ENCODE measurements around the gene NCBP1. TPM values are rescaled to one million over a fixed set of nuclear protein-coding genes. Genes with fewer than 3 reads are reported as not detected.
"Not testable (repeated sequence)": the region's sequence is repeated elsewhere in the genome, so short reads cannot be mapped to it uniquely, and the experiment has no call there.

NCBP1 gene
- 47.2 TPM for total RNA-seq
- polyA plus RNA-seq, result 10.3 TPM

GRCh38 chr9:97632985-97633858 lies at the start of gene NCBP1, which contains the start of gene TSTD2:
TSS of gene NCBP1 (plus strand) at chr9:97633821. CDS start at chr9:97633882, 61 bp downstream.
TSS of gene TSTD2 (minus strand) at chr9:97633368. CDS start at chr9:97627562, 5,806 bp downstream.
- H3K27ac ChIP-seq (ENCODE audit: low read depth), result peak within 1 kb of the TSS; percentile 97
- peaks cover under 1% of the 10 kb centered on the region for H3K36me3 ChIP-seq (ENCODE audit: insufficient read depth)
- WGBS, result under 1% methylated on average over 83 of the region's 83 CpGs
- peak; percentile 95 for DNase-seq (ENCODE audit: extremely low spot score)
- H3K4me3 ChIP-seq (ENCODE audit: low read depth, low read length), result peak within 1 kb of the TSS; percentile 90
- H3K4me1 ChIP-seq (ENCODE audit: insufficient read depth), result peaks cover 3% of the 10 kb centered on the region

GRCh38 chr9:97584778-97585177 lies 48.8 kb upstream of the NCBP1 start:
- not testable (repeated sequence) for H3K4me3 ChIP-seq (ENCODE audit: low read depth, low read length); H3K27ac ChIP-seq (ENCODE audit: low read depth); H3K36me3 ChIP-seq (ENCODE audit: insufficient read depth); H3K4me1 ChIP-seq (ENCODE audit: insufficient read depth); DNase-seq (ENCODE audit: extremely low spot score)
- WGBS, result no CpG with 5 or more reads among the region's 2 CpGs

DNA sequence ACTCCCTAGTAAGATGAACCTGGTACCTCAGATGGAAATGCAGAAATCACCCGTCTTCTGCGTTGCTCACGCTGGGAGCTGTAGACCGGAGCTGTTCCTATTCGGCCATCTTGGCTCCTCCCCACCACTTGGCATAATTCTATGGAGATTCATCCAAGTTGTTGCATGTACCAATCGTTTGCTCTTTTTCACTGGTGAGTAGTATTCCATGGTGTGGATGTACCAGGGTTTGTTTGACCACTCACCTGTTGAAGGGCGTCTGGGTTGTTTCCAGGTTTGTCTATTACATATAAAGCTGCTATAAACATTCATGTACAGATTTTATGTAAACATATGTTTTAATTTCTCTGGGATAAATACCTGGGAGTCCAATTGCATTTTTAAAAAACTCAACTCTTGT lies 46.7 kb upstream of the NCBP1 start:
- H3K36me3 ChIP-seq (ENCODE audit: insufficient read depth); H3K4me1 ChIP-seq (ENCODE audit: insufficient read depth); H3K4me3 ChIP-seq (ENCODE audit: low read depth, low read length); H3K27ac ChIP-seq (ENCODE audit: low read depth); DNase-seq (ENCODE audit: extremely low spot score): not testable (repeated sequence)
- 94% methylated on average over 7 of the region's 7 CpGs for whole genome bisulfite sequencing

DNA sequence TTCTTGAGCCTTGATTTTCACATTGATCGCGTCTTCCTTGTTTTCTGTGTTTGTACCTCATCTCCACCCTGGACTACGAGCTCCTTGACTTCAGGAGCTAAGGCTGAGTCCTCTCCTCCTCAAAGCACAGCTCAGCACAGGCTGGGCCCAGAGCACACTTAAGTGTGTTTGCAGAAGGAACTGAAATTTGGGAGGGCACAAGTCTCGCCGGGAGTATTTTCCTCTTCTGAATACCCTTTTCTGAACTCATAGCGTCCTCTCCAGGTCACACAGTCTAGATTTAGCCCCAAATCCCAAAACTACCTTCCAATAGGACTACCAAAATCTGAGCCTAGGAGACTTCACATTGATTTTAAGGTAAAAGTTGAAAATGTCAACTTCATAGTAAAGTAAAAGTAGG lies 42.1 kb upstream of the NCBP1 start:
- WGBS, result 87% methylated on average over 6 of the region's 6 CpGs
- H3K27ac ChIP-seq (ENCODE audit: low read depth), result no peak overlapping the region
- no peak overlapping the region for H3K4me3 ChIP-seq (ENCODE audit: low read depth, low read length)
- DNase-seq (ENCODE audit: extremely low spot score), result no peak
- H3K36me3 ChIP-seq (ENCODE audit: insufficient read depth), result no peaks in the 10 kb centered on the region
- no peaks in the 10 kb centered on the region for H3K4me1 ChIP-seq (ENCODE audit: insufficient read depth)

DNA sequence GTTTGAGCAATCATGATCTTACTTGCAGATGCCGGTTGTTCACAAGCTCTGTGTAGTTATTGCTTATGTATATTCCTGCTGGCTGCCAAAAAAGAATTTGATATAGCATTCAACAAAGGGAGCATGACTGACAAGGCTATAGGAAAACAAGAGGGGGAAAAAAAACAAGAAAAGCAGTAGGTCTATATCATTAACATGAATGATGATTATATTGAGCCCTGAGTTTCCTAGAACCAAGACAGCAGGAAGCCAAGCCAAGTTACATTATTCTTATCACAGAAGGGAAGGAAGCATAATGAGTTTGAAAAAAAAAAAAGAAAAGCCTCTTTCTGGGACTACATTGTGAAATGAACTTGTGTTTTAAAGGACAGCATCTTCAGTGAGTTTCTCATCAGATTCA lies 41.5 kb upstream of the NCBP1 start:
- H3K4me3 ChIP-seq (ENCODE audit: low read depth, low read length), result no peak overlapping the region
- 90% methylated on average over 1 of the region's 1 CpG for WGBS
- H3K36me3 ChIP-seq (ENCODE audit: insufficient read depth), result no peaks in the 10 kb centered on the region
- H3K27ac ChIP-seq (ENCODE audit: low read depth), result no peak overlapping the region
- H3K4me1 ChIP-seq (ENCODE audit: insufficient read depth), result no peaks in the 10 kb centered on the region
- DNase-seq (ENCODE audit: extremely low spot score), result no peak

DNA sequence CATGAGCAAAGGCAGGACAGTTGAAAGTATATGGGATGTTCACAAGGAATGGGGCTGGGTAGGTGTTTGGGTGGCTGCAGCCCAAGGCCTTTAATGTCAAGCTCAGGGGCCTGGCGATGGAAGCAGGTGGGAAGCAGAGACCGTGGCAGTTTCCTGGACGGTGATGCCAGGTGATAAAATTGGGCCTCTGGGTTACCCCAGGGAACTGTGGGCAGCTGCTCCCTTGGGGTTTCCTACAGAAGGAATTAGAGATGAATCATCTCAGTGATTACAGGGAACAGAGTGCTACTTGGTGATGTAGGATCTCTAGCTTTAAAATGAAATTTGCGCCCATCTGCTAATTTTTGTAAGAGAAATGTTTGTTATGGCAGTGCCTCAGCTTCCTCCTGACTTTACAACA lies 39.7 kb upstream of the NCBP1 start:
- DNase-seq (ENCODE audit: extremely low spot score), result no peak
- no peak overlapping the region for H3K27ac ChIP-seq (ENCODE audit: low read depth)
- H3K36me3 ChIP-seq (ENCODE audit: insufficient read depth), result no peaks in the 10 kb centered on the region
- no peaks in the 10 kb centered on the region for H3K4me1 ChIP-seq (ENCODE audit: insufficient read depth)
- 86% methylated on average over 4 of the region's 4 CpGs for WGBS
- H3K4me3 ChIP-seq (ENCODE audit: low read depth, low read length), result no peak overlapping the region

- DNase-seq (ENCODE audit: extremely low spot score), result no peak
- Histone ChIP-seq H3K4me3 (ENCODE audit: low read depth, low read length) (no peak overlapping the region), H3K27ac (ENCODE audit: low read depth) (no peak overlapping the region), H3K4me1 (ENCODE audit: insufficient read depth) (no peaks in the 10 kb centered on the region), H3K36me3 (ENCODE audit: insufficient read depth) (no peaks in the 10 kb centered on the region)
- 71% methylated on average over 11 of the region's 11 CpGs for WGBS
Observed at GRCh38 chr9:97594381-97594921, 39.2 kb upstream of the NCBP1 start.

- 52% methylated on average over 4 of the region's 4 CpGs for WGBS
- Histone ChIP-seq H3K4me3 (ENCODE audit: low read depth, low read length) (no peak overlapping the region), H3K4me1 (ENCODE audit: insufficient read depth) (no peaks in the 10 kb centered on the region)
Observed at GRCh38 chr9:97596906-97597305, 36.7 kb upstream of the NCBP1 start.

DNA sequence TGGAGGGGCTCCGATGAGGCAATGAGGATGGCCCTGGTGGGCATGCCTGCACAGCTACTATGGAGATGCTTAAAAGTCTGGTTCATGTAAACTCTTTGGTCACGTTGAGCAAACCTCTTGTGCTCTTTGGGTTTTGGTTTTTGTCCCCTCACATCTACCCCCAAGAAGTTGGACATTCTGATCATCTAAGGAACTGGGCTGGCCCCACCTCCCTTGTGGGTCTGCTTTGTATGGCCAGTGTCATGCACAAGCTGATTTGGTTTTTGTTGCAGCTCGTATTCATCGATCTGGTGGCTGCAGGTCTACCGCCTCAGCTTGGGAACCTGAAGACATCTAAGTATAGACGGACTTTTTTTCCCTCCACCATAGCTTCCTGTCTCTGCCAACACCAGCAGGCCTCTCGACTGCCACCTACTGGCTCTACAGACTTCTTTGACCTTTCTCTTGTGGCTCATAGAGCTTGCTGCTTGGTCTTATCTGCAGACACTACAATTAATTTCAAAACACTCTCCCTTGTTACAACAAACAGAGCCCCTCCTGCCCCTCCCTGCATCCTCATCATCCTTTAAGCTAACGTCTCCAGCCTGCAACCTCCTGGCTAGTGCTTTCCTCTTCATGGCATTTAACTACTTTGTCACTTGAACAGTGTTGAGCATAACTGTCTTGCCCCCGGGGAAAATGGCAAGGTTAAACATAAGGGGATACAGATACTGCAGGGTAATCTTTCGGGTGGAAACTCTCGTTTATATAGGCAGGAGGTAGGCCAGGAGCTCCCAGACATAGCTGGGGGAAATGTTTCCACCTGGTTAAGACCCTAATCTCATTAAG lies 34.9 kb upstream of the NCBP1 start:
- DNase-seq (ENCODE audit: extremely low spot score), result peak; percentile 28
- WGBS, result 29% methylated on average over 11 of the region's 11 CpGs
- peaks cover 2% of the 10 kb centered on the region for H3K36me3 ChIP-seq (ENCODE audit: insufficient read depth)
- no peaks in the 10 kb centered on the region for H3K4me1 ChIP-seq (ENCODE audit: insufficient read depth)
- H3K4me3 ChIP-seq (ENCODE audit: low read depth, low read length), result no peak overlapping the region
- no peak overlapping the region for H3K27ac ChIP-seq (ENCODE audit: low read depth)

More at GRCh38 chr9:97596906-97597305, 36.7 kb upstream of the NCBP1 start:
- Histone ChIP-seq H3K36me3 (ENCODE audit: insufficient read depth) (peaks cover 2% of the 10 kb centered on the region), H3K27ac (ENCODE audit: low read depth) (no peak overlapping the region)
- DNase-seq (ENCODE audit: extremely low spot score), result no peak

GRCh38 chr9:97599314-97599846 lies 34.2 kb upstream of the NCBP1 start:
- H3K27ac ChIP-seq (ENCODE audit: low read depth), result no peak overlapping the region
- H3K4me3 ChIP-seq (ENCODE audit: low read depth, low read length), result no peak overlapping the region
- no peaks in the 10 kb centered on the region for H3K4me1 ChIP-seq (ENCODE audit: insufficient read depth)
- no peak for DNase-seq (ENCODE audit: extremely low spot score)
- peaks cover 2% of the 10 kb centered on the region for H3K36me3 ChIP-seq (ENCODE audit: insufficient read depth)
- 77% methylated on average over 7 of the region's 7 CpGs for WGBS

DNA sequence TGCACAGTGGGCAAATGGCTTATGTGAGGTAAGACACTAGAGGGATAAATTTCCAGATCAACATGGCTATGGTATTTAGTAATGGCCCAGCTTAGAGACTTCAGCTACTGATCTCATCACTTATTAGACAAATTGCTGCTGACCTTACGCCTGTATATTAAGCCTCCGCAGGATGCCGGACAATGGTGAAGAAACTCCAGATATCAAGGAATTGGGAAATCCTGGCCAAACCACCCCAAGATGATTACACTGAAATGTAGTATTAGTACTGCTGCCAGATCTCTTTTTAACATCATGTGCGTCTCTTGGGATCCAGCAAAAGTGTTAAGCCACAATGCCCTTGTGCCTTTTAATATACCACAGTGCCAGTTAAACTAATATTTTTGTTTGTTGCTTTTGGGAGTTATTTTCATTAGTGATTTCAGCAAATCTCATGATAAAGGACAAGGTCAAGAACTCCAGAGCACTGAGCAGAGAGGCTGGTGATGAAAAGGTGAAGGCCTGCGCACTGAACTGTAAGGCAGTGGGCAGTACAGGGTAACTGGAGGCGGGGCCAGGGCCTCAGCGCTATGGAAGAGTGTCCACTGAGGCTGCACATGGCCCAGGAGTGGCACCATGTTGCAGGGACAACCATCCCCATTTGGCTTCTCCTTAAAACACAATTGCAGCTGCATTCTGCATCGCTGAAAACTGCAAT lies 32.9 kb upstream of the NCBP1 start:
- Histone ChIP-seq H3K4me1 (ENCODE audit: insufficient read depth) (no peaks in the 10 kb centered on the region), H3K36me3 (ENCODE audit: insufficient read depth) (peaks cover 2% of the 10 kb centered on the region), H3K27ac (ENCODE audit: low read depth) (no peak overlapping the region), H3K4me3 (ENCODE audit: low read depth, low read length) (no peak overlapping the region)
- DNase-seq (ENCODE audit: extremely low spot score), result no peak
- 96% methylated on average over 8 of the region's 8 CpGs for WGBS

GRCh38 chr9:97601228-97601898 lies 32.3 kb upstream of the NCBP1 start:
- Histone ChIP-seq H3K36me3 (ENCODE audit: insufficient read depth) (peaks cover 2% of the 10 kb centered on the region), H3K4me3 (ENCODE audit: low read depth, low read length) (no peak overlapping the region), H3K27ac (ENCODE audit: low read depth) (no peak overlapping the region), H3K4me1 (ENCODE audit: insufficient read depth) (no peaks in the 10 kb centered on the region)
- DNase-seq (ENCODE audit: extremely low spot score), result no peak
- 91% methylated on average over 7 of the region's 7 CpGs for WGBS

Measured in urinary bladder (tissue), 4 donors.